IMR-90 (cell line): ENCODE measurements around the gene TMTC1.

Source experiments
- RAD21 ChIP-seq: IDR thresholded peaks from 2 replicates; pipeline ENCODE4 v1.6.1; 2012; ENCODE audit warnings: low read length, improper control_type of control experiment
- SMC3 ChIP-seq: fragments of 150-350 bp; IDR thresholded peaks from 2 replicates; pipeline ENCODE4 v1.6.1; 2016; ENCODE audit warnings: low read depth, mild to moderate bottlenecking, antibody characterized with exemption, low read length, moderate library complexity

GRCh38 chr12:29565727-29566126 is 218.0 kb downstream of the TMTC1 start:
- TF ChIP-seq RAD21 (no peak), SMC3 (no peak)
